GM21723 (cell line): ENCODE results near the gene PLXDC2.

Experiments used
- ATAC-seq: cut with Tn5 transposase; IDR thresholded peaks from one replicate; pipeline ENCODE4 v1.9.1; 2021; ENCODE audit warnings: mild to moderate bottlenecking, moderate library complexity; ENCODE audit not compliant: unreplicated experiment

The PLXDC2 gene

GRCh38 chr10:19904202-19904661 is 88.0 kb downstream of the PLXDC2 start:
- no peak for ATAC-seq

DNA sequence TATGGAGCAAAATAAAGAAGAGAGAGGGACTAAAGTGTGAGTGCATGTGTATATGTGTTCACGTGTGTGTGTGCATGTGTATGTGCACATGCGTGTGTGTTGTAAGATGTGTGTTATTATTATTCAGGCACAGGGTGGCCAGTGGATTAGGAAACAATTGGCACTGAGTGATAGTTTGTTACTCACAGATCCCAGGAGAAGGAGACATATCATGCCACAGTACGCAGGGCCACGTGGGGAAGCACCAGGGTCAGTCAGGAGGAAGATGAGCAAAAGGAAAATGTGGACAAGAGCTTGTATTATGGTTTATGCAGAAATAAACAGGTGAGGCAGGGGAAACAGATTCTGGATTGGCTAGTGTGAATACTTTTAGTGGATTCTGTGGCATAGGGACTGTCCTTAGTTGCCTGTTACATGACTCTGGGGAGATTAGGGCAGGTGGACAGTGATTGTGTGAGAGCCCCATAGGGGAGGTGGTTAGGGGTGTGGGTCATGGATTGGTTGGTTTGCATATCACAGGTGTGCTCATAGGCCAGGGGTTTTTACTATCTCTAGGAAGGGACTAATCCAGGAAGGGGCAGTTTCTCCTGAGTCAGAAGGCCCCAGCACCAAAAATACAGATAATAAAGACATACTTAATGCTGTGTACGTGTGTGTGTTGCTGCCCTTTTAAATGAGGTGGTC is 90.0 kb downstream of the PLXDC2 start:
- no peak for ATAC-seq

DNA sequence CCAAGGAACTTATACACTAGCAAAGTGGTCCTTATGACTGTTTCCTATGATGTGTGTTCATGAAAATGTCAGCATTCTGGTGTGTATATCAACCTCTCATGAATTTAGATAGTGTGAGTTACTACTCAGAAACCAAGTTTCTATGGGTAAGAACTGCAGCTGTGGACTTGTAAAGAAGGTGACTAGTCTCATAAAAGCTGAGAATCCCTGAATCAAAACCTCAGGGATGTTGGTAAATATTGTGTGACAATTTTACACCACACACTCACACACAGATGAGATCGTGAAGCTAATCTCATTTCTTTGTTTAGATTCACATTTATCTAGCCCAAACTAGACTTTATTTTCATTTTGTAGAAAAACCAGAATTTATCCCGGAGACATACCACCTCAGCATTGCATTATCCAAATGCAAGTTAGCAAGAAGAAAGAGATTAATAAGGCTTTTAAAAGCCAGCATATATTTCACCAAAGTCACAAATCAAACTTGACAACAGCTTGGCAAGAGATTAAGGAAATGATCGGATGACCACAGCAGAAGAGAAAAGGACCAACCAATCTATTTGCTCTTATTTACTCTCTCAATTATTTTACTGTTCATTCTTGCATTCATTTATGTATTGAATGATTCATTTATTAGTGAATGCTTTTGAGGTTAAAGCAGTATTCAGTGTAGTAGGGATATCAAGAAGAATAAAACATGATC is 92.9 kb downstream of the PLXDC2 start:
- no peak for ATAC-seq

- ATAC-seq = no peak
These were observed 95.7 kb downstream of the PLXDC2 start for GRCh38 chr10:19911886-19912285.

GRCh38 chr10:19913987-19914386 is 97.8 kb downstream of the PLXDC2 start:
- no peak for ATAC-seq

DNA sequence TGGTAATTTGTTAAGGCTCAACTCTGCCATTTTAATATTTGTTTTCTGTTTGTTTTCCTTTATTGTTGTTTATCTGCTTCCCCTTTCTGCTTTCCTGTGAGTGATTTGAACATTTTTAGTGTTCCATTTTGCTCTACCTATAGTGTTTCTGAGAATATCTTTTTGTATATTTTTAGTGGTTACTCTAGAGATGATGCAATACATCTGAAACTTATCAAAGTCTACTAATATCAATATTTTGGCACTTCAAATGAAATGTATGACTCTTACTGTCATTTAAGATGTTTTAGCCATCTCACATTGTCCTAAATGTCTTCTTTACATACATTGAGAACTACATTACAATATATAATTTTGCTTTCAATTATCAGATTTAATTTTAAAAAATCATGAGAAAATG is 98.9 kb downstream of the PLXDC2 start:
- ATAC-seq = no peak

GRCh38 chr10:19915816-19916215 is 99.6 kb downstream of the PLXDC2 start:
- no peak for ATAC-seq

DNA sequence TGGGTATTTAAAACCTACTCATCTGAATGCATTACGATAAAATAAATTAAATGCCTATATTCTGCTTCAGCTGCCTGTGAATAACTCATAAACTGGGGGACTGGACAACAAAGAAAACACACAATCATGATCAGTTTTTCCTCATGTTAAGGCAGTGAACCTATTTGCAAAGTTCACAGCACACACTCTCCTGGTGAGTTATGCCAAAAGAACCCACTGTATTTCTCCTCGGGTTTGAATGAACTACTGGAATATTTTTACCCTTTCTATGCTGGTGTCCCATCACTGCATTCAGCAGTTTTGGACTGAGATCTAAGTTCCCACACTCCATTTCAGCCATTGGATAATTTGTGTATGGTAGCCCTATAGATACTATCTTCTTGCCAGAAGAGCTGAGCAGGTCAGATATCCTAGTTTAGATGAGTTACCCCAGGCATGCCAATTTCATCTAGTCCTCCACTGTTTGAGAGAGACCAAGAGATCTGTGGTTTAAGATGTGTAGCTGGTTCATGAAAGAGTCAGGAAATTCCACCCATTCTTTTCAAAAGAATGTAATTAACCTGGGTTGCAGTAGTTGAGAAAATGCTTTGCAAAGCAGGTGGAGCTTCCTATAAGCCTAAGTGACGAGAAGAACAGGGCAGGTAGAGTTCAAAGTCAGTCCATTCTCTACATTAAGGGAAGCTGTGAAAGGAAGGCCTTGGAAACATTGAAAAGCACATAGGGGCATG is 101.7 kb downstream of the PLXDC2 start:
- no peak for ATAC-seq

- no peak for ATAC-seq
These were observed 102.6 kb downstream of the PLXDC2 start for GRCh38 chr10:19918794-19919193.

DNA sequence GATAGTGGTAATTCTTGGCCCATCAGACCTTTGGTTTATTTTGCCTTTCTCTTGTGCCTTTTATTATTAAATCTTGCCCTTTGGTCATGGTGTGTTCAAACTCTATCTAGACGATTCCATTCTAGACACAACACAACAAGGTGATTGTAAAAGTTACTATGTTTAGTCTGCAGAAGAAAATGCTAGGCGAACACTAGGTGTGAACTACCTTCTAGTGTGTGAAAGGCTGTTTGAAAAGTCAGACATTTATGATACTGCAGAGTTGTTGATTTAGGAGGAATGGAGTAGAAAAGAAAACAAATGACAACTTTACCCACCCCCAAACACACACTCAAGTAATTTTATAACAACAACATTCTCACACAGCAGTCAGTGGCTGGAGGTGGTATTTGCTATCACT is 103.4 kb downstream of the PLXDC2 start:
- no peak for ATAC-seq

DNA sequence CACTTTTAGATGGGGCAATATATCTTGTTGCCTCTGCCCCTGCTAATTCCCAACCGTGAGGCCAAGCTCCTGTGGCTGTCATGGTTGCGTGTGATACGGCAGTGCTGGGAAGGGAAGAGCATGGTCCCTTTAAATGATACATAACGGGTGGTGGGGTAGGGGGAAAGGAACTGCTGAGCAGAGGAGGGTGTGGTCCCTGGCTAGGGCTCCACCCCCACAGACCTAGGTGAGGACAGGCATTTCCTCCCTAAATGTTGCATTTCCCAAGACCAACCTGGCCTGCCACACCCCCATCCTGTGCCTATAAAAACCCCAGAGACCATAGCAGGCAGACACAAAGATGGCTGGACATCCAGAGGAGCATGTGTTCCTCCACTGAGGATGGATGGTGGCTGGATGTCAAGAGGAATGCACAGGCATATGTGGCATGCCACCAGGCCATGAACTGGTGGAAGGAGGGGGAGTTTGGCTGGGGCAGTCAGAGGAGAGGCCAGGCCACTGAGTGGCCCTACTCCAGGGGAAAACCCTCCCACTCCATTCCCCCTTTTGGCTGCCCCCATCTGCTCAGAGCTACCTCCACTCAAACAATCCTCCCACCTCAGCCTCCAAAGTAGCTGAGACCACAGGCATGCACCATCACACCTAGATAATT is 104.0 kb downstream of the PLXDC2 start:
- ATAC-seq = no peak

- ATAC-seq = no peak
These were observed 105.3 kb downstream of the PLXDC2 start for GRCh38 chr10:19921300-19922140.

GRCh38 chr10:19922236-19922963 is 106.2 kb downstream of the PLXDC2 start:
- no peak for ATAC-seq

GRCh38 chr10:19925064-19925463 is 108.8 kb downstream of the PLXDC2 start:
- no peak for ATAC-seq

- ATAC-seq = no peak
These were observed 112.7 kb downstream of the PLXDC2 start for GRCh38 chr10:19928936-19929335.

- ATAC-seq = no peak
These were observed 113.4 kb downstream of the PLXDC2 start for GRCh38 chr10:19929506-19930140.

- ATAC-seq = no peak
These were observed 115.0 kb downstream of the PLXDC2 start for GRCh38 chr10:19930936-19931893.

DNA sequence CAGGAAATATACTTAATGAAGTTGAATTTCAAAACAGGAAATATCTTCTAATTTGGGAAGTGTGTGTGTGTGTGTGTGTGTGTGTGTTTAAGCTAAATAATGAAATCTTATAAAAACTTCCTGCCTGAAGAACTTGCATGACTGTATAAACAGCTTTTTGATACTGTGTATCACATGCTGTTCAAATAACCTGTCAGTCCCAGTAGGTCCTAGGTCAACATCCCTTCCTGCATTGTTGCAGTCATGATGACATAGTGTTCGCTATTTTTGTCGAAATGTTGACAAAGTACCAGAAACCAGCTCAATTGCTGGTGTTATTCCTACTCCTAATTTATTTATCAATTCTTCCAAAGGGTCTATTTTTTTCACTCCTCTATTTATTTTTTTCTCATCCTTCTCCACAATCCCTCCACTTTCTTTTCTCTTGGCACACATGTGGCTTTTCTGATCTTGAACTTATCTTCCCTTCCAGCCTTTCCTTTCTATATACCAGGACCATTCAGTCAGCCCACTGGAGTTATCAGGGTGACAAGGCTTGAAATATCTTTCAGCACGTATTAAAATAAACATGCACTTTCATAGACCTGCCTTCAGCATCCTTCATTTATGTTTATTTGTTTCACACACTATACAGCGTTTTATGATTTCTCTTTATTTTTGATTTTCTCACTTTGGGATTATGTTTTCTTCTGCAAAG is 115.8 kb downstream of the PLXDC2 start:
- ATAC-seq = no peak
